NCI-H2107 treated with DMSO at 0.1 percent for 48 hours (cell line): ENCODE data around the gene PRKCA.

Source experiments
- DNase-seq: peaks from one replicate; lab custom pipeline; 2025; ENCODE audit not compliant: unreplicated experiment; lab: John Stamatoyannopoulos, UW

Gene PRKCA

GRCh38 chr17:66842505-66842904 is 540.1 kb downstream of the PRKCA start:
- DNase-seq, result no peak

GRCh38 chr17:66842959-66843358 is 540.5 kb downstream of the PRKCA start:
- DNase-seq, result no peak

- DNase-seq, result no peak
Observed at GRCh38 chr17:66843627-66844026, 541.2 kb downstream of the PRKCA start.

GRCh38 chr17:66847704-66848103 is 545.3 kb downstream of the PRKCA start:
- DNase-seq, result no peak

GRCh38 chr17:66848496-66848895 is 546.1 kb downstream of the PRKCA start:
- no peak for DNase-seq

- no peak for DNase-seq
Observed at GRCh38 chr17:66849032-66849655, 546.7 kb downstream of the PRKCA start.

GRCh38 chr17:66849851-66850580 is 547.6 kb downstream of the PRKCA start:
- no peak for DNase-seq

GRCh38 chr17:66850692-66851091 is 548.3 kb downstream of the PRKCA start:
- DNase-seq, result no peak

GRCh38 chr17:66855204-66855603 is 552.8 kb downstream of the PRKCA start:
- DNase-seq, result no peak

GRCh38 chr17:66858226-66859083 is 556.0 kb downstream of the PRKCA start:
- no peak for DNase-seq

GRCh38 chr17:66859353-66859752 is 556.9 kb downstream of the PRKCA start:
- no peak for DNase-seq

- no peak for DNase-seq
Observed at GRCh38 chr17:66860204-66860603, 557.8 kb downstream of the PRKCA start.
